Activated CD8-positive, alpha-beta memory T cell treated with anti-CD3 and anti-CD28 coated beads for 48 hours (primary cell): ENCODE results near the gene GATA3.

ENCODE experiments used
- DNase-seq, 3 experiments: peaks; one replicate each; pipeline ENCODE4 v3.0.0-alpha.2; 2020; ENCODE audit warnings: low read depth in 2 of 3, low spot score in 2 of 3

The GATA3 gene

DNA sequence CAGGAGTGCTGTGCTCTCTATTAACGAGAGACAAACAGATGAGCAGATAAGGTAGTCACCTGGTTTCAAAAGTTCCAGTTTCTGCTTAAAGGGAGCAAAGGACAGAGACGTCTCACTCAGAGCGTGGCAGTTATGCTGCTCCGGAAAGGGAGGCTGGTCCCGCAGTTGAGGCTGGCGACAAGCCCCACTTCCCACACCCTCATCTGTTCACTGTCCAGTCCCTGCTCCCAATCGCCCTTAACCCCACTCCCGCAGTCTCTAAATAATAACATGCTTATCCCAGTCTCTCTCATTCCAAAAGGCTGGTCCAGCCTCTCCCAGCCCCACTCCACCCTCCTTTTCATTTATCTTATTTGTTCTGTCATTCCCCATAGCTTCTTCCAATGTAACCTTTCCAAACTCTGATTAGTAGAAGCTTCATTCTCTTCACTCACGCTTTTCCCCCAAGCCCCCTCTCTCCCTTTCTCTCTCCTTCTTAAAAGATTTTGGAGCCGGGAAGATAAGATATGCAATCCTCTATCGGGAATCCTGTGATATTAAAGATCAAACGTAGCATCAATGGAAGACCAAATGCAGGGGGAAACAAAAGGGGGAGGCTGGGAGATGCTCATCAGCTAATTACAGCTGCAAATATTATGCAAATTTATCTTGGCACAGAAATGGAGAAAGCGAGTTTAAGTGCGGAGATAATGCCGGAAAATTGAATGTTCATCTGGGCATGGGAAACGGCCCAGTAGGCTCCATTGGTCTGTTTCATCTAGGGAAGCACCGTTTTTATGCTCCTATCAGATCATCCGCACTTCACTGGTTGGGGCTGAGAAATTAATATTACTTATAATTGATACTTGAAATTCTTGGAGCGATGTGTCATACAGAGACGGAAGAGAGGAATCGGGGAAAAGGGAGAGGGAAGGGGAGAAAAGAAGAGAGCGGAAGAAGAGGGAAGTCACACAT lies 16.3 kb upstream of the GATA3 start:
- no peak for DNase-seq

DNA sequence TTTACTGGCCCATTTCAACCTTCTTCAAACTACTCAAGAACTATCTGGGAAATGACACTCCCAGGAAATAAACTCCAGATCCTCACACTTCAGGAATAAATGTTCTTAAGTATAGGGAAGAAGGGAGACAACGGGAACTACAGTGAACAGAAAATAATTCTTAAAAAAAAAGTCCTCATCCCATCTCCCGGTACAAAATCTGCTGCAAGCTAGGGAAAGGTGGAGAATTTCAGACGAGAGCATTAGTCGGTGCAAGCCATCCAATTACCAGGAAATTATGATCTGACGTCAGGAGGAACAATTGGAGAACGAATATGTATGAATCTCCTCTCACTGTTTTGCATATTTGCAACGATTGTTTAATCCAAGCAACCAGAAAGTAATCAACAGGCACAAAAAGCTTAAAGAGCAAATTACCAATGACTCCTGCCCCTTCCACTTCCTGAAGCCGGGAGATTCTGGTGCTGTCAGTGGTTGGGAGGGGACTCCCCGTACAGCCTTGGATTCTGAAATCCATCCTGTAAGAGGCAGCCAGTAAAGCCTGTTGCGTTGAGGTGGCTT lies 15.1 kb upstream of the GATA3 start:
- DNase-seq, result no peak

DNA sequence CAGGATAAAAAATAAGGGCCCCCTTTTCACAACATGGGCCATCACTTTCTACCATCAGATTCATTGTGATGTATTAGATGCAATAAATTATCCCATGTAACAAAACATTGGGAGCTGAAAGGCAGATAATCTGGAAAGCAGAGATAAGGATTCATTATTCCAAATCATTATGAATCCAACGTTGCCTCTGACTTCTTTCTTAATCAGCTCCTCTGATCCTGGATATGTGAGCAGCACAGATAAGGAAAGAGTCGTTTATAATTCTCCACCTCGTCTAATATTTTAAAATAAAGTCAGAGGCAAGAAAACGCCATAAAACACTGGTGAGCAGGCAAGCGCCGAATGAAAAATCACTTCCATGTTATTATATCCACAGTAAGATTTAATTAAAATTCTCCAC lies 13.8 kb upstream of the GATA3 start:
- no peak for DNase-seq

DNA sequence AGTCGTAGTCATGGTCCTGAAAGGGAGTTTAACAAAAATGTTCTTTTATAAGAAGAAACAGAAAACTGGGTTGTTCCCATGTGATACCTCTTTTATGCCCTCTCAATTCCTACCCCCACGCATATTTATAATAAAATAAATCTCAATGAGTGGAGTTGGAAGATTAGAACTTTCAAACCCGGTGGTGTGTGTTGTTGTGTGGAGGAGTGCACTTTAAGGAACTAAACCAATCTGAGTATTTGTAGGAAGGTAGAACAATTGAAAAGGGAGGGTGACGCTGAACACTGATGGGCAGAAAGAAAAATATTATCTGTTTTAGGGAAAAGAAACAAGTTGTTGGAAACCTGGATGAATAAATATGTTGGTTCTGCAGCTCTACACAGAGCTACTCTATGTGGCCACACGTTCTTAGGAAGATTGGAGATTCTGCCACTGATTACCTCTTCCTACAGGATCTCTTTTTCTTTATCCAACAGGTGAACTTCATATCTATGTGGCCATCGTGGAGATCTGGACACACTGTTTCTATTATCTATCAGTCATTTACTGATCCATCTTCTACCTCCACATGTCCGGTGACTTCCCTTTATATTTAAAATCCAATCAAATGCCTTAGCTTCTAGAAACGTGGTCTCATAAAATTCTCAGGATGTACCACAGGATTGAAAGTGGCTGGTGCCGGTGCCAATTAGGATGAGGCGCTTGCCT lies 13.1 kb upstream of the GATA3 start:
- no peak for DNase-seq

DNA sequence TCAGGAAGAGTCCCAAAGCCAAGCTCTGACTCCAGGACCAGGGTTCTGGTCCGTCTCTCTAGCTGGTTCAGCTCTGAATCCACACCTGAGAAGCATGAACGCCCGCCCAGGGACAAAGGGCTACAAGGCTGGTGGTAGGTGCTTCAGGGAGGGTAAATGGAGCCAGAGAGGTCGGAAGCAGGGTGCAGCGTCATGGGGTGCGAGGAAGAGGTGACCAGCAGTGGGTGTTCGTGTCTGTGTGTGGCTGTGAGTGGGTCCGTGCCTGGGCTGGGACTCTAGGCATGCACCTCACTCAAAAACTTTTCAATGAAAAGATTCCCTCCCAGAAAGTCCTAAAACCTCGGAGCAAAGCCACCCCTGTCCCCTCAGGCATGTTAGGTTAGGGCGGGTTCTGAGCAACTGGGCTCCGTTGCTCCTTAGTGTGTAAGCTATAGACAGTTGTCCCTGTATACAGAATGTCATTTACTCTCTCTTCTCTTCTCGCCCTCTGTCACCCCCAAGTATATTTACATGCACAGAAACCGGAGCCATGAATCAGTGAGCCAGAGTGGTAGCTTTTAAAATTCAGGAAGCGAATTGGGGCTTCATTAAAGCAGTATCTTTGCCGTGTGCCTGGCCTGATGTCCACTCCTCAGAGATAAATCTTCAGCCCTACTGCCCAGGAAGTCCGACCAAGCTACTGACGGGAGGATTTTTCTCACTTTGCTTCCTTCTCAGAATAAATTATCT lies 12.3 kb upstream of the GATA3 start:
- no peak for DNase-seq

DNA sequence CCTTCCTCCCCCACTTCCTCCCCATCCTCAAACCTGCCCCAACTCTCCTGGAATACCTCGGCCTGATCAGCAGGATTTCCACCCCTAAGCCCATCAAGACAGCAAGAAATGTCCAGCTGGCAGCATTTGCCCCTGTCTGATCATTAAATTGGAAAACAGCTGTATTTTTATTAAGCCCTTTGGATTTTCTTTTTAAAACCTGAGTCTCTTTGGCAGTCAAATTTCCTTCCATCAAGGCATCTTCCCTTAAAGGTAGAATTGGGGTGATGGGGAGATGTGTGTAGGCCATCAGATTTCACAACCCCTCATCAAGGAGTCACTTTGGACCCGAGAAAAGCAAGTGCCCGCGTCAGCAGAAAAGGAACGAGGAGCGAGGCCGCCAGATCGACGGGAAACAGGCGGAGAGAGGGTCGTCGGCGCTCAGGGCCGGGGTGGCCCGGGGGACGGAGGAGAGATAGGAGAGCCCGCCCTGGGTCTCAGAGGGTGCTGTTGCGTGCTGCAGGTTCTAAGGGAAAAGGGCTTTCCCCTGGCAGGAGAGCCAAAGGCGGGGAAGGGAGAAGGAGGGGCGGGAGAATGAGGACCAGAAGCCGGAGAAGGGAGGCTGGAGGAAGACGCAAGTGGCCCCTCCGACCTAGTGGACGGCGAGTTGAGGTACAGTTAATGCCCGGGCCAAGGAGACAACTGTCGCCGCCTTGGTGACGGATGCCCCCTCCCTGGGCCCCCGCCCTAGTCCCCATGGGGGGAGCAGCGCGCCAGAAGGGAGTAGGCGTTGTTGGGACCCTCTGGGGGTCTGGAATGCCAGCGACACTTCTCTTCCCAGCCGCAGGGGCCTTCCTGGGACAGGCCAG lies 11.5 kb upstream of the GATA3 start:
- no peak for DNase-seq

DNA sequence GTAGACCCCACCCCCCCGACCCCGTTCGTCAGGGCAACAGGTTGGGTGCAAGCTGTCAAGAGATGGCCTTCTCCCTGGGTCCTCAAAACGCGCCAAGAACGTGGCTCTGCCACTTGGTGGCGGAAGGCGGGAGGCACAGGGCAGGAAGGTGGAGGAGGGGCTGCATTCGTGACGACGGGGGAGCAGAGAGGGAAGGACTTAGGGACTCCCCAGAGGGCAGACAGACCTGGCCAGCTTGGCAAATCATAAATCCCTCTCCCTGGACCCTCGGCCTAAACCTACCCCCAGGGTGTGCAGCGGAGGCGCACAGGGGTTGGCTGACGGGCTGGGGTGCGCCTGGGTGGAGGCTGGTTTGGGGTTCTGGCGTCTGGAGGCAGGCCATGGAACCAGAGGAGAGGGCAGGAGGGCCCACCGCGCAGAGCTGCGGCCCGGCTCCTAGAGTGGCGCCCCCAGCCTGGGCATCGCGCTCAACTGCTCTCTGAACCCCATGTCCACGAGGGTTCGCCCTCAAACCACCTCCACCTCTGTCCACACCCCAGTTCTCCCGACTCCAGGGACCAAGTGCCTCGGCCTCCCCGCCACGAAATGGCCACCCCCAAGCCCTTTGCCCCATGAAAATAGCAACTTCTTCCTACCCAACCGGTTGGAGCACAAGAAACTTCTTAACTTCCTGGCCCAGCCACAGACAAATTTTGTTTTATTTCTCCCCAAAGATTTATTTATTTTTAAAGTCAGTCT lies 10.8 kb upstream of the GATA3 start:
- no peak for DNase-seq

DNA sequence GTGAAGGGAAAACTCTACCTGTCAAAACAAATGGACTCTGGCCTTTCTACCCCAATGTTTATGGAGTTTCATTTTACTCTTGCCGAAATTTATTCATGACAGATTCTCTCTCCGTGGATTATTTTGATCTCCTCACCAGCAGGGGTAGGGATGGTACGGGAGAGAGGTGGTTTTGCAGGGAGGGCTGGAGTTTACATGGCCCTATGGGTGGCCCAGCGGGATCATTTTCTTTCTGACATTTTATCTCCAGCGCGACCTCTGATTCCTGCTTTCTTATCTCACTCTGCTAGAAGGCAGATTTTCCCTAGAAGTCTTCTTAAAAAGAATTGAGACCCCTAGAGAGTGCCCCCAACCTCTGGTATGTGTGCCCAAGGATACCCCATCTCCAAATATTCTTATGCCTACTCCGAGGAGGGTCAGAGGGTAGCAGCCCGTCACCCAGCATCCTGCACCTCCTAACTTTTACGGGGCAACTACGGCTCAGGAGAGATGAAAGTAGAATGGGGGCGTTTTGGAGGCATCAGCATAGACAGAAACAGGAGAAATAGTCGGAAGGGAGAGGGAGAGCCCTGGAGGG lies 10.1 kb upstream of the GATA3 start:
- DNase-seq, result no peak

DNA sequence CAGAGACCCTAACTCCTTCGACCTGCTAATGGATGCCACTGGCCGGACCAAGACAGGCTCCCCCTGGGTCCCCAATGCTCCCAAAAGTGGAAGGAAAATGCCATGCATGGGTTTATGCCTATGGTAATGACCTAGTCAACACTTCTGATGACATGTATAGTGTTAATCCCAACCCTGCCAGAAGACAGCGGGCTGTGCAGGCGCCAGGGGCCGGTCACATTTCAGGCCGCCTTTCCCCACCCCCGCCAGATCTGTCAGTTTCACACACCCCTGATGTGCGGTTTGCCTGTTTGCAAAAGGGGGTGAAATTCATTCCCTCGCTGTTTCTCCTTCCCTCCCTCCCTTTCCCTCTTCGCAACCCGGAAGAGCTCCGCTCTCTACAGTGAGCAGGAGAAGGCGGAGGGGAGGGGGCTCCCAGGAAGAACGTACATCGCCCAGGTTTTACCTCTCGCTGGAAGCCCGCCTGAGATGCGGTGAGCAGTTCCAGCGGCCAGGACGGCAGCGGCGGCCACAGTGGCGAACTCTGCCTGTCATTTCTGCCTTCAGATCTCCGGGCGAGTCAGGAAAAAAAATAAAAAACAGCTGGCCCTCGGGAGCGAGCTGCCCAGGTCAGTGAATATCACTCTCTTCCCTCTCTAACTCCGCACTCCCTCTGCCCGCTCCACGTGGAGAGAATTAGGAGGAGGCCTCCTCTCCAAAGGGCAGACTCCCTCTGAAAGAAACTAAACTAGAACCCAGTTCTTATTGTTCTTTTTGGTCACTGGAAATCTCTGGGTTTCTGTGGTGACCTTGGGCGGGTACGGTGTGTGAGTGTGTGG lies 9.4 kb upstream of the GATA3 start:
- no peak for DNase-seq

DNA sequence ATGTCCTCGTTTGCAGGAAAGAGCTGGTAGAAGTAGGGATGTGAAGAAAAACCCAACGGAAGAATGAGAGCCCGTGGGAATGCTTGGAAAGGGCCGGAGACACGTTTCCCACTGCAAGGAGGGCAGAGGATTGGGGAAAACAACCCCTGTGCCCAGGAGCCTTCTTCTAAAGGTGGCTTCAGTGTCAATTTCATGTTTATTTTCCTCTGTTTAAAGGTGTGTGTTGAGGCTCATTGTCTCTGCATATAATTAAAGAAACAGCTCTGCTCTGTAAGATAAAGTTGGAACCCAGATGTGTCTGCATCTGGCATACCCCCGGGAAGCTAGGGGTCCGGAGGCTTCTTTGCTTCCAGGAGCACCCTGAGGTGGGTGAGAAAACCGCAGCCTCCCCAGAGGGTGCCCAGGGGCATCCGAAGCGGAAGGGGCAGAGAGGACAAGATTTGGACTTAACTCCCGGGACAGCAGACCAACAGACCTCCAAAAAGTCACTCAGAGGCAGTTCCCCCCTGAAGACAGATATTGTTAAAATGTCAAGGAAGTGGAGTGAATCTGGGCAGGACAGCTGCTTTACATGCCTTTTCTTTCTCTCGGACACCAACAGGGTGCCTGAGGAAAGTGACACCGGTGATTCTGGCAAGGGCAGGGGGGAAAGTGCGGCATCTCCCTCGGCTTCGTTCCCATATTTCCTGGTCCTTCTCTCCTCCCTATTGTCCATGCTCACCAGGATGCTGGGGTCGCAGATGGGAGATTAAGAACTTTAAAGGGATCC lies 8.6 kb upstream of the GATA3 start:
- no peak for DNase-seq

DNA sequence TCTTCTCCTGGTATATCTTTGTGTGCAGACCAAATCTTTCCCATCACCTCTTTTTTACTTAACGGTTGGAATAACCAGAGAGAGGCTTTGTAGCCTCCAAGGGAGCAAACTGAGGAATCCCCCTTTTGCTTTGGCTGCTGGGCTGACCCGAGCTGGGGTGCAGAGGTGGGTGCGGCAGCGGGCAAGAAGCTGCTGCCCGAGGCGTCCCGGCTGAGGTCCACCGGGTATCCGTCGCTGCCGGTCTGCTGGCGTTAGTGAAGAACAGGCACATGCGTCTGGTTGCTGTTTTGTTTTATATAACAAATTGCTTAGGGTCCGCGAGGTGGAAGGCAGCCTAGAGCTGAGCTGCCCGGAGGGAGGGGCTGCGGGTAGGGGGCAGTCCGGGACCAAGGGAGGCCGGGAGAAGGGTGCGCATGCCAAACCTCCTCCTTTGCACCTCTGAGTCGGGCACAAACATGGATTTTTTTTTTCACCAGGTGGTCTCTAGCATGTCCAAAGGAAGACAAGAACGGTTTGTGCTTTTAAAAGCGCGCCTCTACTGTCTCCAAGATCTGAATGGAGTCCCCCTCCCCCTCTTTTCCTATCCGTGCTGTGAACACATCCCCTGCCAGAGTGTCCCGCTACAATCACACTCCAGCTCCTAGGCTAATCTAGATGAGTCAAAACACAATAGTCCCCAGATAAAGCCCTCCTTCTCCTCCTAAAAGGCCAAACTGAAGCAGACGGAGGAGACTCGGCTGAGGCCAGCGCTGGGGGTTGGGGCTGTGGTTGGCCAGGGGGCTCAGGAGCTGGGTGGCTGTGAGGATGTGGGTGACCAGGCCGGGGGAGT lies 6.8 kb upstream of the GATA3 start:
- DNase-seq, result no peak

DNA sequence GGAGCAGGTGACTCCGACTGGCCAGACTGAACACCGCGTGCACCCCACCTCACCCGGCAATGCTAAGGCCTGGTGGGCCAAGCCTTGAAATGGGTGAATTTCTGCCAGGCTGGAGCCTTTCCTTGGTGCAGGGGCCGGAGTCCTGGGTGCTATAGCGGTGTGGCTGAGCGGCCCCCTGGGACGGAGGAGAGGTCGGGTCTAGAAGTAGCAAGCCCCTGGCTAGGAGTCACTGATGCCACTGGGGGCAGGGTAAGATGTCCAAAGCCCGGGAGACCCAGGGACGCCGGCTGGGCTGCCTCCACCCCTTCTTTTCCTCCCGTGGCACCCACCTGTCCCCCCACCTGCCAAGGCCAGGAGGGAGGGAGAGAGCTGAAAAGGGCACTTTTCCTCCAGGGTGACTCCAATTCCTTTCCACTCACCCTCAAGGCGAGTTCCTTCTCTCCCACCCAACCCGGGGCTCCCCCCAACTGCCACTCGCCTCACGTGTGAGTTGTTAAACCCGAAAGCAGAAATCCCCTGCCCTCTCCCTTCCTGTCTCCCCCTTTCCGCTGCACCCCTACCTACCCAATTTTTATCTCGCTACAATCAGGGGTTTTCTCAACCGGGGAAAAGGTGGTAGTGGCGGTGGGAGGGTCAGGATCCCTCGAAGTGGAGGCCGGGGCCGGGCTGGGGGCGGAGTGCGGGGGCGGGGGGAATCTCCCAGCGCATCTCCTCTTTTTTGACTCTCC lies 6.0 kb upstream of the GATA3 start:
- no peak for DNase-seq

DNA sequence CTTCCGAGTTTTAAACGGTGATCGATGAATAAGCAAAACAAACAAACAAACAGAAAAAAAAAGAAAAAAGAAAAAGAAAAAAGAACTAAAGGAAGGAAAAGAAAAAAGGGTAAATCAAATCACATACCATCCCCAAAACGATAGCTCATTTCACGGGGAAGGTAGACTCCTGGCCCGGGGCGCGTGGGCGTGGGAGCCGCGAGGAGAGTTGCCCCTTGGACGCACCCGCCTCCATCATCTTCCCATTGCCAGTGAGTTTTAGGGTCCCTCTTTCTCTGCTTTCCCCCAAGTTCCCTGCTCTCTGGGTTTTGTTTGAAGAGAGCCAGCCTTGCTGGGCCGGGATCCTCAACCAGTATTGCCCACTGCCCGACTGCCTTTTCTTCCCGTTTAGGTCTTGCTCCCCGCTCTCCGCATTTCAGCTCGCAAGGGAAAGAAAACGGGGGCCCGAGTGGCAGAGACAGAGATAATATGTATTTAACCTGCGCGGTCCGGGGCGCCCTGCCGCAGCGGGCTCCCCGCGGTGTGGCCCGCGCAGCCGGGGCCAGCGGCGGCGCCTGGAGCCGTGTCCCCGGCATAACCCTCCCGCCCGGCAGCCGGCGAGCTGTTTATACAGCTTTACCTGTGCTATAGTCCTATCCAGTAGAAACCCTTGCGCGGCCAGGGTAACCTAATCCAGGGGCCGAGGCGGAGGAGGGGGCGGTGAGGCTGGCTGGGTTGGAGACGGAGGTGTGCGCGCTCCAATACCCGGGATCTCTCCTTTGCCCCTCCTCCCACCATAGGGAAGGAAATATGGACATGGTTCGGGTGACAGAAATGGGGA lies 5.2 kb upstream of the GATA3 start:
- no peak for DNase-seq

DNA sequence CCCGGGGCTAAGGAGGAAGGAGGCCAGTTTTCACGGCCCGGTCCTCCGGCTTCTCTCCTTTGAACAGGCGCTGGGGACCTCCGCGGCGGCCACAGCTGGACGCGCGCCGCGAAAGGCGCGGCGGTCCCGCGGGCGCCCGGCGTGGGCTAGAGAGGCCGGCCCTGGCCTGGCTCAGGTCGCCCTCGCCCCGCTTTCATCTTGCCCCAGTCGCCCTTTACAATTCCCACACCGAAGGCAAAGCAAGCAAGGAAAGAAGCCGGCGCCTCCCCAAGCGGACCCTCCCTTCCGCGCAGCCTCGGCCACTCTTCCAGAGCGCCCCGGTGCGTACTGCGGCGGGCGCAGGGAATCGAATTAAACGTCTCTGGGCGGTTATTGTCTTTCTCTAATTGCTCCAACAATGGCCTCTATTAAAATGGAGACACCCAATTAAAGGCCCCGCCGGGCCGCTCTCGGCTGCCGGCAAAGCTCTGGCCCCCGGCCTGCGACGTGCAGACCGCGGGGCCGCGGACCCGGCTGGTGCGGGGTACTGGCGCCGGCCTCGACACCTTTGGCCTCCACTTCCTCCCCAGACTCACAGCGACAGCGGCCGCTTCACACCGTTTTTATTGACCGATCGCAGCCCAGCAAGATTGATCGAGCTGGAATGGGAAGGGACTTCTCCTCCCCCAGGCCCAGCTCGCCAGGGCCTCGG lies 4.5 kb upstream of the GATA3 start:
- no peak for DNase-seq

DNA sequence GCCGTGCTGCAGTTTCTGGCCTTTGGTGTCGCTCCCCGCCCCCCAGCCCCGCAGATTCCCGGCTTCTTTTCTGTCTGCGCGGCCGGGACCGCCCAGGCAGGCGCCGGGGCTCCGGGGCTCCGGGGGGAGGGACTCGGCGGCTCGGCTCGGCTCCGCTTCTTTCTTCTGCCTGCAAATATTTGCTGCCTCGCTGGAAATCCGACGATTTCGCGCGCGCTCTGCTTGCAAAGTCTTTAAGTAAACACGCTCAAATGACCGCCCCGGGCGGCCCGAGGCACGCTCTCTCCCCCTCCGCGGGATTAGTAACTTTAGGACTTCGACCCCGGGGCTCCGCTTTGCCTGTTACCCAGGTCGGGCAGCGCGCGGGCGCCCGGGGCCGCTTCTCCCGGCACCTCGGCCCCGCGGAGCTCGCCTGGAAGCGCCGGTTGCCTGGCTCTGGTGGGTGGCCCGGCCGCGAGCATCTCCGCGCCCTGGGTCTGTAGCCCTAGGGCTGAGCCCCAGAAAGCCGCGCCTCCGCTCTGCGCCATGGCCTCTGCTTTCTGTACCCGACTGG lies 3.9 kb upstream of the GATA3 start:
- no peak for DNase-seq
